Cardiac muscle cell (in vitro differentiated cells and primary cell): ENCODE data around the gene PAX2. TPM values are rescaled to one million over a fixed set of nuclear protein-coding genes. Genes with fewer than 3 reads are reported as not detected.

Experiments
- DNase-seq, 2 donors: peaks; one replicate each; pipeline versions ENCODE4 v3.0.0 to v3.0.0-alpha.2; 2010 to 2017; ENCODE audit warnings: low read depth in 1 of 2, low spot score in 1 of 2
- H3K27ac ChIP-seq: fragments of 200-600 bp; sonication (generic); 2 replicates; pipeline ENCODE4 v1.5.1; 2016
- H3K27me3 ChIP-seq: fragments of 200-600 bp; sonication (generic); 2 replicates; pipeline ENCODE4 v1.6.0; 2016; ENCODE audit warnings: control low read depth
- H3K36me3 ChIP-seq: fragments of 200-600 bp; sonication (generic); 2 replicates; pipeline ENCODE4 v1.5.1; 2016; ENCODE audit warnings: control low read depth
- H3K4me1 ChIP-seq: fragments of 200-600 bp; sonication (generic); 2 replicates; pipeline ENCODE4 v1.8.1; 2017; ENCODE audit warnings: low read depth, mild to moderate bottlenecking, mixed run types
- H3K4me3 ChIP-seq: fragments of 200-600 bp; sonication (generic); 2 replicates; pipeline ENCODE4 v1.5.1; 2016; ENCODE audit warnings: mild to moderate bottlenecking
- H3K9me3 ChIP-seq: fragments of 200-600 bp; sonication (generic); 2 replicates; pipeline ENCODE4 v1.5.1; 2017; ENCODE audit warnings: low read depth, mild to moderate bottlenecking, control low read depth
- polyA plus RNA-seq: library from polyadenylated mRNA; unstranded; fragments of >200 nt; fragmentation: Nextera tagmentation; extraction: Ambion mirVana; gene quantifications from 2 replicates; pipeline ENCODE4 v1.2.1, GENCODE V29; 2016
- total RNA-seq: library from RNA; depleted of rRNA; stranded (reverse); fragments of >200 nt; gene quantifications from 2 replicates; pipeline ENCODE4 v1.2.3, GENCODE V29; 2016
- TF ChIP-seq, protein P1 (sequence below): IDR thresholded peaks from 2 replicates; pipeline ENCODE4 v1.5.1; 2012; ENCODE audit warnings: low read depth, mild to moderate bottlenecking, low read length

The PAX2 gene
- total and polyA plus RNA-seq, 2 experiments from 2014 or later: not detected

DNA sequence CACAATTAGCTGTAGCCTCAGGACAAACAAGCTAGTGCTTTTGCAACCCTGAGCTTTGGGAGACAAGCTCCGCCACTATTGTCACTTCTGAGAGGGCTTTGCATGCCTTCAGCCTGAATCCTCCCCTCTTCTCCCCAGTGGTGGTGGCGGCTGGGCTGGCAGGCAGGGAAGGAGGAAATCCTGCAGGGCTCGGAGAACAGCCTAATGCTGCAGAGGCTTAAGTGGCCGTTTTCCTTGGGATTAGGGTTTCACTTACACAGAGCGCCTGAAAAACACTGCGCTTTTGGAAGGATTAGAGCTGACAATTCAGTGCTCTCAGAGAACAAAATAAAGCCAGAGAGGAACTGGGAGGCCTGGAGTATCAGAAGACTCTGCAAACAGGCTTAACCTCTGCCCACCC is 71.3 kb downstream of the PAX2 start:
- Histone ChIP-seq H3K27me3 (peaks cover 65% of the 10 kb centered on the region), H3K9me3 (no peaks in the 10 kb centered on the region), H3K27ac (no peak overlapping the region), H3K36me3 (no peaks in the 10 kb centered on the region), H3K4me1 (no peaks in the 10 kb centered on the region), H3K4me3 (no peak overlapping the region)
- TF ChIP-seq, protein P1, sequence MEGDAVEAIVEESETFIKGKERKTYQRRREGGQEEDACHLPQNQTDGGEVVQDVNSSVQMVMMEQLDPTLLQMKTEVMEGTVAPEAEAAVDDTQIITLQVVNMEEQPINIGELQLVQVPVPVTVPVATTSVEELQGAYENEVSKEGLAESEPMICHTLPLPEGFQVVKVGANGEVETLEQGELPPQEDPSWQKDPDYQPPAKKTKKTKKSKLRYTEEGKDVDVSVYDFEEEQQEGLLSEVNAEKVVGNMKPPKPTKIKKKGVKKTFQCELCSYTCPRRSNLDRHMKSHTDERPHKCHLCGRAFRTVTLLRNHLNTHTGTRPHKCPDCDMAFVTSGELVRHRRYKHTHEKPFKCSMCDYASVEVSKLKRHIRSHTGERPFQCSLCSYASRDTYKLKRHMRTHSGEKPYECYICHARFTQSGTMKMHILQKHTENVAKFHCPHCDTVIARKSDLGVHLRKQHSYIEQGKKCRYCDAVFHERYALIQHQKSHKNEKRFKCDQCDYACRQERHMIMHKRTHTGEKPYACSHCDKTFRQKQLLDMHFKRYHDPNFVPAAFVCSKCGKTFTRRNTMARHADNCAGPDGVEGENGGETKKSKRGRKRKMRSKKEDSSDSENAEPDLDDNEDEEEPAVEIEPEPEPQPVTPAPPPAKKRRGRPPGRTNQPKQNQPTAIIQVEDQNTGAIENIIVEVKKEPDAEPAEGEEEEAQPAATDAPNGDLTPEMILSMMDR: no peak
- DNase-seq: no peak

DNA sequence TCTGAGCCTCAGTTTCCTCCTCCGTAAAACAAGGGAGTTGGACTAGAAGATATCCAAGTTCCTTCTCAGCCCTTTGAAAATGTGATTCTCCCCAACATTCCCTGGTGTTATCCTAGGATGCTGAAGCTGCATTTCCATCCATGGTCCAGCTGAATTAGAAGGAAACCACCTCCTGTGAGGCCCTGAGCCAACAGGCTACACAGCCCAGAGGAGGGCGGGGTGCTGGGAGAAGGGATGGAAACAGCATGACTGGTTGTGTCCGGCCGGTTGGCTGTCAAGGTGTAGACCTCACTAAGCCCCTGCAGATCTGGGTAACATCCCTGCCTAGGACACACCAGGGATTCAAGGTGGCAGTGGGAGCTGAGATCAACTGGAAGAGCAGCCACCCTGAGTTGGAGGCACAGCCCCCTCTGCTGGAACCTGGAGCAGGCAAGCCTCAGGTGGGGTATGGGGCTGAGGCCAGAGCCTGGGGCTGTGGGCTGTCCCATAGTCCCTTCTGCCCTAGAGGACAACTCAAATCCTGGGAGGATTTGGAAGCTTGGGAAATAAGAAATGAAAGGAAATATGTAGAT is 72.0 kb downstream of the PAX2 start:
- no peaks in the 10 kb centered on the region for H3K4me1 ChIP-seq
- DNase-seq: peak in 1 of 2 donors; percentile 52
- no peaks in the 10 kb centered on the region for H3K9me3 ChIP-seq
- no peak overlapping the region for H3K27ac ChIP-seq
- H3K27me3 ChIP-seq: peaks cover 66% of the 10 kb centered on the region
- H3K4me3 ChIP-seq: no peak overlapping the region
- TF ChIP-seq, protein P1: no peak
- H3K36me3 ChIP-seq: no peaks in the 10 kb centered on the region

GRCh38 chr10:100819424-100819823 is 74.0 kb downstream of the PAX2 start:
- no peak overlapping the region for H3K27ac ChIP-seq
- no peaks in the 10 kb centered on the region for H3K36me3 ChIP-seq
- H3K27me3 ChIP-seq: peaks cover 78% of the 10 kb centered on the region
- no peaks in the 10 kb centered on the region for H3K9me3 ChIP-seq
- no peaks in the 10 kb centered on the region for H3K4me1 ChIP-seq
- no peak for DNase-seq
- TF ChIP-seq, protein P1: no peak
- H3K4me3 ChIP-seq: no peak overlapping the region

DNA sequence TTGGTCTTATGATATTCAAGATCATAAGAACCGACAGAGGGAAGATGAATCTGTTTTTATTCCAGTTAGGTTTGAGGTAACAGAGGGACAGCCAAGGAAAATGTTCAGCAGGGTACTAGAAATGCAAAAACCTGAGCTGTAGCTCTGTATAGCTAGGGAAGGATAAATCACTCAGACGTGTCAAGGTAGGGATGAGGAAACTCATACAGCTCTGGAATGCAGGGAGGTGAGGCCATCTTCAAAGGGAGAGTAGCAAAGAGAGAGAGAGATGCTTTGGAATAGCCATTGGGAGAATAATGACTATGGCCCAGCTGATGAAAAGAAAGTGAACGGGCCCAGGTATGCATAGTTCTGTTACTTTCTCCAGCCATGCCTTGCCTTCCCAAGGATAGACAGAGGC is 77.8 kb downstream of the PAX2 start:
- Histone ChIP-seq H3K27me3 (peaks cover 100% of the 10 kb centered on the region), H3K4me1 (no peaks in the 10 kb centered on the region), H3K27ac (no peak overlapping the region), H3K36me3 (no peaks in the 10 kb centered on the region), H3K4me3 (no peak overlapping the region), H3K9me3 (no peaks in the 10 kb centered on the region)
- TF ChIP-seq, protein P1: no peak
- DNase-seq: no peak

- Histone ChIP-seq H3K36me3 (no peaks in the 10 kb centered on the region), H3K4me3 (no peak overlapping the region), H3K9me3 (no peaks in the 10 kb centered on the region), H3K27ac (no peak overlapping the region), H3K4me1 (no peaks in the 10 kb centered on the region), H3K27me3 (peaks cover 100% of the 10 kb centered on the region)
- TF ChIP-seq, protein P1: no peak
- DNase-seq: no peak
These were observed 79.5 kb downstream of the PAX2 start for GRCh38 chr10:100824886-100825285.

- no peaks in the 10 kb centered on the region for H3K4me1 ChIP-seq
- no peak overlapping the region for H3K4me3 ChIP-seq
- H3K9me3 ChIP-seq: no peaks in the 10 kb centered on the region
- H3K27me3 ChIP-seq: peaks cover 100% of the 10 kb centered on the region
- no peak for DNase-seq
- TF ChIP-seq, protein P1: no peak
- H3K36me3 ChIP-seq: no peaks in the 10 kb centered on the region
- no peak overlapping the region for H3K27ac ChIP-seq
These were observed 80.0 kb downstream of the PAX2 start for GRCh38 chr10:100825325-100825875.
